Activated naive CD8-positive, alpha-beta T cell treated with anti-CD3 and anti-CD28 coated beads, Interleukin-2, amount 10 ng/mL, durations not matched to agents 7 days and 5 days (primary cell): ENCODE data around the gene AFF2. TPM values are rescaled to one million over a fixed set of nuclear protein-coding genes. Genes with fewer than 3 reads are reported as not detected.

Source experiments
- ATAC-seq: fragments of 150-1000 bp; cut with Tn5 transposase; one replicate; pipeline ENCODE4 v1.10.0; 2021; ENCODE audit warnings: low read depth, moderate library complexity
- POLR2A ChIA-PET: fragments of 350-600 bp; sonication (Branson Sonifier 250); formaldehyde crosslinking; loops from one replicate; lab custom pipeline; 2021; ENCODE audit warnings: antibody characterized with exemption; lab: Charles Lee
- DNase-seq: peaks from one replicate; pipeline ENCODE4 v3.0.0; 2021
- H3K27ac Mint-ChIP-seq: one replicate; pipeline ENCODE4 v1.8.0; 2022; ENCODE audit warnings: mild to moderate bottlenecking, mixed read lengths
- H3K27me3 Mint-ChIP-seq: one replicate; pipeline ENCODE4 v1.8.0; 2022; ENCODE audit warnings: mild to moderate bottlenecking, moderate library complexity, mixed read lengths
- H3K36me3 Mint-ChIP-seq: one replicate; pipeline ENCODE4 v1.8.0; 2021; ENCODE audit warnings: mild to moderate bottlenecking, mixed read lengths
- H3K4me1 Mint-ChIP-seq: one replicate; pipeline ENCODE4 v1.8.0; 2021; ENCODE audit warnings: mixed read lengths
- H3K4me3 Mint-ChIP-seq: one replicate; pipeline ENCODE4 v1.8.0; 2022; ENCODE audit warnings: mild to moderate bottlenecking, moderate library complexity, mixed read lengths
- H3K9me3 Mint-ChIP-seq: one replicate; pipeline ENCODE4 v1.8.0; 2021; ENCODE audit warnings: mixed read lengths
- total RNA-seq, 2 experiments: library from RNA; stranded (reverse); gene quantifications; one replicate each; pipeline ENCODE4 v1.2.3, GENCODE V29; 2021

AFF2 gene
- total RNA-seq, 2 experiments from 2014 or later = 0.42 to 0.68 TPM

DNA sequence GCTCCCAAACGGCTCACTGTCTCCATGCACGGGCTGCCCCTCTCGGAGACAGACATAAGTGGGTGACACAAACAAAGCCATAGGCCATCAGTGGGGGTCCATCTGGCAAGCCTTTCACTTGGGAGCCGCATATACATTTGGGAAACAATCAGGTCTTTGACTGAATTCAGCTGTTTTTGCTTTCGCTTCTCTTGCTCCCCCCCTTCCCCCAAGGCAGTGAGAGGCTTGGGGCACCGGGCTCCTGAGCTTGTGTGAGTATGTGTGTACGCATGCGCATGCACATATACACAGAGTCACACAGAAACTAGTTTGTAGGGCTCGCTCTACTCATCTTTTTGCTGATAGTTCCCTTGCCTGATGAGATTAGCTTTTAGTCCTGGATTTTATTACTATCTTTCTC lies 284.4 kb downstream of the AFF2 start:
- POLR2A ChIA-PET = no interaction called here
- no peaks in the 10 kb centered on the region for H3K4me1 Mint-ChIP-seq
- no peak overlapping the region for H3K4me3 Mint-ChIP-seq
- ATAC-seq (no peak), DNase-seq (no peak)
- no peaks in the 10 kb centered on the region for H3K9me3 Mint-ChIP-seq
- H3K36me3 Mint-ChIP-seq = no peaks in the 10 kb centered on the region
- no peak overlapping the region for H3K27ac Mint-ChIP-seq
- no peaks in the 10 kb centered on the region for H3K27me3 Mint-ChIP-seq

DNA sequence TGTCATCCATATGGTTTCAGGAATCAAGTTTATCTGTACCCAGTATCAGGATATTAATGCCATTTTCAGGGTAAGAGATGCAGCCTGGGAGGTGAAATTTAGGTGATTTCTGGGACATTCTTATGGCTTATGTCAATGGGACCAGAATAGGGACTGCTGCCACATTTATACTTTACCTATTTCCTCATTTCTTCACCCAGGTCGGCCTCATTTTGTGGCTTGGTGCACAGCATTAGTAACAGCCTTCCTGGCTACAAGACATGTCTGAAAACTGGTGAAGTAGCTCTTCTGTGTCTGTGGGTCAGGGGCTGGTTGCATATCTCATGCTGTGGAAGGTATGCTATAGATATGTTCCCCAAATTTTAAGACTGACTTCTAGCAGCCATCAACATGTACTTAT lies 284.8 kb downstream of the AFF2 start:
- no peaks in the 10 kb centered on the region for H3K9me3 Mint-ChIP-seq
- no peaks in the 10 kb centered on the region for H3K4me1 Mint-ChIP-seq
- no peak for ATAC-seq
- POLR2A ChIA-PET = no interaction called here
- DNase-seq = no peak
- H3K36me3 Mint-ChIP-seq = no peaks in the 10 kb centered on the region
- no peak overlapping the region for H3K4me3 Mint-ChIP-seq
- no peak overlapping the region for H3K27ac Mint-ChIP-seq
- H3K27me3 Mint-ChIP-seq = no peaks in the 10 kb centered on the region

DNA sequence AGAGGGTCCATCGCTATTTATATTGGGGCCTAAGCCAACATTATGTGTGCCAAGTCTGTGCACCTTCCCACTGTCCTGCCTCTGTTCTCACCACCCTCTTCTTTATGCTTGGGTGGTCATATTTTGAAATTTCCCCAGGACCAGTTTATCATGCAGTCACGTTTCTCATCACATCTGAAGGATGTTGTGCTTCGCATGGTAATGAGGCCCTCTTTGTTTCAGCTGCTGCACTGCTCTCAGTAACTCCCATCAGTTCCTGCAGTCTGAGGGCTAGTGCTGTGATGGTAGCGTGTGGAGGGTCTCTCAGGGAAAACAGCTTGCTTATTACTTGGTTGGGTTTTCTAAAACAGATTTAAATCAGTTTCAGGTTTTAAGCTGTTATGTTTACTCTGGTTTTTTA lies 288.0 kb downstream of the AFF2 start:
- no peak for ATAC-seq
- POLR2A ChIA-PET = no interaction called here
- DNase-seq = no peak
- Mint-ChIP-seq H3K36me3 (no peaks in the 10 kb centered on the region), H3K27me3 (no peaks in the 10 kb centered on the region), H3K9me3 (no peaks in the 10 kb centered on the region), H3K27ac (no peak overlapping the region), H3K4me3 (no peak overlapping the region), H3K4me1 (no peaks in the 10 kb centered on the region)

DNA sequence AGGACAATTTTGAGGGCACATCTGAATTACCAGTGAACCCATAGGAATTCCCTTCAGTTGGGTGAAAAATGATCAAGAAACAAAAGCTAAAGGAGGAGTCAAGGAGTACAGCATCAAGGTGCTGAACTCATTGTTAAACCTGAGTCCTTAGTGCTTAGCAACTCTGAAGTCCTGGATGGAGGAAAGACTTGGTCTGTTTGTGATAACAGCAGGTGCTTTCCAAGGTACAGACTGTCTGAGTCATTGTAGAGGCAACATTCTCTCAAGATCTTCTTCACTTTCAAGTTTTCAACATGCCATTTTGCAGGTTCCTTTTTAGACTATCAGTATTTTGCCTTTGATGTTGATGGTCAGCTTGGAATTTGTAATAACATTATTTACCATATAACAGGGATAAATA lies 293.9 kb downstream of the AFF2 start:
- Mint-ChIP-seq H3K4me1 (no peaks in the 10 kb centered on the region), H3K27ac (no peak overlapping the region), H3K36me3 (no peaks in the 10 kb centered on the region), H3K9me3 (peaks cover 1% of the 10 kb centered on the region), H3K4me3 (no peak overlapping the region), H3K27me3 (peaks cover 2% of the 10 kb centered on the region)
- DNase-seq (no peak), ATAC-seq (no peak)
- POLR2A ChIA-PET = no interaction called here

DNA sequence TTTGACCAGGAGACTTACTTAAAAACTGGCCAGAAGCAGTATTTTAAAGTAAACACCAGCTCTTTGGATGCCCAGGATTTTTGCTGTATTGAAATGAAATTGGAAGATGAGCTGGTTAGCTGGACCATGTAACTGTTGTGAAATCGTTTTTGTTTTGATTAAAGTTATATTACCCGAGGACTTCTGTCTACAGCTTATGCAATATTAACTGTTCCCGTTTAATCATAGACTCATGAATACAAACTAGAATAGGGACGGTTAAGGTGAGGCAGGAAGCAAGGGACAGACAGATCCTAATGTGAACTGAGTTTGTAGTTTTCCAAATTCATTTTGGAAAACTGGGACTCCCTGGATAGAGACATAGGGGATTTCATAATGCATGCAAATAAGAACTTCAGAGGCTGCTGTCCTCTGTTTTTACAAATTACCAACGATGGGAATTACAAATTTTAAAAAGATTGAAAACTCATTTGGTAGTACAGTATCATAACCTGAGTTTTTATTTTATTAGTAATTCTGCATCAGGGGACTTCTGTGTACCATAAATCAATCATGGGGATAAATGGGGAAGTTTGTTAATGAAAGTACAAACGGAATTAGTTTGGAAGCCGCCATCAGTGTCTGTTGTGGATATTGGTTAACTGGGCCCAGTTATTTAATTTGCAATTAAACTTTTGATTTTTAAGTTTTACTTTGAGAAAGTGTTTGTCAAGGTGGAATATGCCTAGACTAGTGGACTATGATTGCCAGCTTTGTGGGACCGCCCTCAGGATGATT lies 304.4 kb downstream of the AFF2 start:
- Mint-ChIP-seq H3K4me1 (no peaks in the 10 kb centered on the region), H3K27ac (no peak overlapping the region), H3K27me3 (no peaks in the 10 kb centered on the region), H3K36me3 (no peaks in the 10 kb centered on the region), H3K9me3 (no peaks in the 10 kb centered on the region), H3K4me3 (no peak overlapping the region)
- POLR2A ChIA-PET = no interaction called here
- DNase-seq (no peak), ATAC-seq (no peak)

DNA sequence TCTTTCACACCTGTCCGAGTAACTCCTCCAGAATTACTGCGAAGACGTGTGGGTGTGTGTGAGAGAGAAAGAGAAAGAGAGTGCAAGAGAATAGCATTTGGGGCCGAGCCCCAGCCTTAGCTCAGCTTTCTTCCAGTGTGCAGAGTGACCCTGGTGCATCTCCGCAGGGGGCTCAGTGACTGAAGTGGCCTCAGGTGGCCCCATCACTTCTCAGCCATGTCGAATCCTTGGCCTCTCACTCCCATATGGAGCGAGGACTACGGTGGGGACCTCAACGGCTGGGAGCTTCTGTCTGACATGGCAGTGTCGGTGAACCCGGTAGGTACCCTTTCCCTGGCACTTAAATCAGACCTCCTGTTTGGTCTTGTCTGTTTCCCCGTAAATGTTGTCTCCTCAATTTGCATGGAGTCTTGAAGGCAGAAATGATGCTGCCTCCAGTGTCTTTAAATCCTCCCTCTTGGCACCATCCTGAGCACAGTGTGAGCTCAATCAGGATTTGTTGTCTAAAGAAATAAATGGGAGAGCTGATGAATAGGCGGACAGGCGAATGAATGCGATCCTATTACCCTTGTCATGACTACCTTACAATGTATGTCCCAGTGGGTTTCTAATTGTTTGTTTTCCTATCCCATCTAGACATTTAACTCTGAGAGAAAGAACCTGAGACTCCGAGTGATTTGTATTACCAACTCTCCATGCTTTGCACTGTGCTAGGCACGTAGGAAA lies 305.9 kb downstream of the AFF2 start:
- Mint-ChIP-seq H3K27ac (no peak overlapping the region), H3K36me3 (no peaks in the 10 kb centered on the region), H3K27me3 (no peaks in the 10 kb centered on the region), H3K4me3 (no peak overlapping the region), H3K9me3 (no peaks in the 10 kb centered on the region), H3K4me1 (no peaks in the 10 kb centered on the region)
- ATAC-seq (no peak), DNase-seq (no peak)
- POLR2A ChIA-PET = no interaction called here

DNA sequence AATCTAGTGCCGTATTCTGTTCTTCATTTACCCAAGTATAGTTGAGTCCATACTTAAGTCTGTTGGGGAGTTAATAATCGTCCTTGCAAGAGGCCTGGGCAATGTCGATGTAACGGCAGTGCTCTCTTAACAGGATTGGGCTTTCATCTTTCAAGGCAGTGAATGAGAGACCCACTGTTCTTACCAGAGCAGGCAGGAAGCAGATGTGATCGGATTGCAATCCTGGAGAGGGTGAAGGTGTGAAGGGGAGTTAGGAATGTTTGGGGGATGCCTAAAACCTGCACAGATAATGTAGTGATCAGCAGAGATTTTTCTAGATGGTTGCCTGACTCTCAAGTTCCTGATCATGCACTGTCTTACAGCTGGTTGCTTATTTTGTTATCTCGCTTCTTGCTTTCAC lies 308.4 kb downstream of the AFF2 start:
- POLR2A ChIA-PET = no interaction called here
- DNase-seq (no peak), ATAC-seq (no peak)
- Mint-ChIP-seq H3K4me1 (no peaks in the 10 kb centered on the region), H3K27ac (no peak overlapping the region), H3K4me3 (no peak overlapping the region), H3K9me3 (no peaks in the 10 kb centered on the region), H3K27me3 (no peaks in the 10 kb centered on the region), H3K36me3 (no peaks in the 10 kb centered on the region)

DNA sequence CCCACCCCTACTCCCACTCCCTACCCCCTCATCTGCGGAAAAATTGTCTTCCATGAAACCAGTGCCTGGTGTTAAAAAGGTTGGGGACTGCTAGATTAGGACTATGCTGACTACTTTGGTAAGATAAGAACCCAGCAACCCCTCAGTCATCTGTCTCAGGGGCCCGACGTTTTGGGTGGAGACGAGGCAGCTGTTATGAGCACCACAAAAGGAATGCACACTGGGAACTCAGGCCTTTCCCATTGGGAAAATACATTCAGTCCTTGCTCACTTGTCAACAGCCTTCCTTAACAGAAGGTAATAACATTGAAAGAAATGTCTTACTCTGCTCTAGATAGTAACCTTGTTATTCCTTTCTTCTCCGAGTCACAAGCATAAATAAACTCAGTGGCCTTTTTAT lies 310.8 kb downstream of the AFF2 start:
- H3K4me3 Mint-ChIP-seq = no peak overlapping the region
- H3K27me3 Mint-ChIP-seq = no peaks in the 10 kb centered on the region
- no peaks in the 10 kb centered on the region for H3K36me3 Mint-ChIP-seq
- no peak overlapping the region for H3K27ac Mint-ChIP-seq
- ATAC-seq (no peak), DNase-seq (no peak)
- H3K9me3 Mint-ChIP-seq = peaks cover 1% of the 10 kb centered on the region
- POLR2A ChIA-PET = no interaction called here
- no peaks in the 10 kb centered on the region for H3K4me1 Mint-ChIP-seq

DNA sequence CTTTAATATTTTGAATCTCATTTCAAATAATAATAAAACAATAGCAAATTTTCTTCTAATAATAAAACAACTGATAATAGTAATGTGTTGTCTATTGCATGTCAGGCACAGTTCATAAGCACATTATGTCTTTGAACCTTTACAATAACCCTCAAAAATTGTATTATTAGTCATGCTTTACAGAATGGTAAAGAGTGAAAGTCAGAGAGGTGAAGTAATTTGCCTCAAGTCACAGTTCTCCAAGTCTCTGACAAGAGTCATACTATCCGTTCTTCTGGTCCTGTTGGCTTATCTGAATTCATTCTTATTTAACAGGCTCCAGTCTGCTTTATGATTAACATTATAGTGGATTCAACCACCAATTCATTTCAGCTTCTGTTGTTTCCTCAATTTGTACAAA lies 313.0 kb downstream of the AFF2 start:
- no peaks in the 10 kb centered on the region for H3K4me1 Mint-ChIP-seq
- no peak overlapping the region for H3K27ac Mint-ChIP-seq
- ATAC-seq (no peak), DNase-seq (no peak)
- no peaks in the 10 kb centered on the region for H3K27me3 Mint-ChIP-seq
- no peak overlapping the region for H3K4me3 Mint-ChIP-seq
- no peaks in the 10 kb centered on the region for H3K36me3 Mint-ChIP-seq
- POLR2A ChIA-PET = no interaction called here
- peaks cover 1% of the 10 kb centered on the region for H3K9me3 Mint-ChIP-seq

DNA sequence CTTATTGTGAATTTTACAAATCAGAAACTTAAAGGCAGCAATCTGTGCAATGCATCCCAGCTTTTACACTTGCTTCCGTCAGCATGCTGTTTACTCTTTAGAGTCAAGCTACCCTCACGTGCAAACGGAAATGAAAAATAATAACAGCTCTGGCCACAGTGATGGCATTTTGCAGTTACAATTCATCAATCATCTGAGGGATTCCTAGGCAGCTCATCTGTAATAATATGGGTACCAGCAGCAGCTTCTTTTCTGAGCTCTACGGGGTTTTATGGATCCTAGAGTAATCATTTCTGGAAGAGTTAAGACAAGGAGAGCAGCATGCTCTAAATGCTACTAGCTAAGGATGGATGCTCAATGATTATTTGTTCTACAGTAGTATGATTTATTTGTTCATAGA lies 313.6 kb downstream of the AFF2 start:
- no peak for ATAC-seq
- H3K27ac Mint-ChIP-seq = no peak overlapping the region
- H3K36me3 Mint-ChIP-seq = no peaks in the 10 kb centered on the region
- POLR2A ChIA-PET = no interaction called here
- no peaks in the 10 kb centered on the region for H3K27me3 Mint-ChIP-seq
- DNase-seq = no peak
- H3K4me1 Mint-ChIP-seq = no peaks in the 10 kb centered on the region
- no peak overlapping the region for H3K4me3 Mint-ChIP-seq
- H3K9me3 Mint-ChIP-seq = peaks cover 2% of the 10 kb centered on the region

DNA sequence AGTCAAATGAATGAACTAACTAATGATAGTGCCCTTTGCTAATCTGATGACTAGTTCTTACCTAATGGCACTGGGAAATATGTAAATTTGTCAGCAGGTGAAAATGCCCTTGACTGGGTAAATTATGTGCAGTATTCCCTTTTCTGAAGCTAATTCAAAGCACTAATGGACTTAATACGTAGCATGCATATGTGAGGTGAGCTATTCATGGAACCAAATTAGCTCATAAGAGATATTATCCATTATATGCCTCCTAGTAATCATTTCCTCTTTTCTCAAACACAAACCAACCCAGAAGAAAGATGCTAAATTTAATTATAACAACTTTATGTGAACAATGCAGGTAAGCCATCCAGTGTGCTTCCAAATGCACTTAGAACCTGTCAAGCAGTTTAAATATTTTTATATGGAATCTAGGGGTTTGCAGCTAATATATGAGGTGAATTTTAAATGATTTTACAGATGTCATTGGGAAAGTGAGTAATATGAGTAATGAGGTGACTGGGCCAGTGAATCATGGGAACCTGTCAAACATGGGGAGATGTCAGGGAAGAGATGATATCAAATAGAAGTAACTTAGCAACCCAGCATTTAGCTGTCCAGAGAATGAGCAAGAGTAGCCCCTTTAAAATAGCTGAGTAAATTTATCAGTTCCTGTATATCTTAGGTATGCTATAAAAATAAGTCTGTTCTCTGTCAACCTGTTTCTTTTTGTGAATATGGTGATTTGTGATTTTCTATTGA lies 315.0 kb downstream of the AFF2 start:
- no peaks in the 10 kb centered on the region for H3K4me1 Mint-ChIP-seq
- peaks cover 2% of the 10 kb centered on the region for H3K9me3 Mint-ChIP-seq
- DNase-seq (no peak), ATAC-seq (no peak)
- no peak overlapping the region for H3K27ac Mint-ChIP-seq
- POLR2A ChIA-PET = no interaction called here
- H3K4me3 Mint-ChIP-seq = no peak overlapping the region
- H3K27me3 Mint-ChIP-seq = no peaks in the 10 kb centered on the region
- no peaks in the 10 kb centered on the region for H3K36me3 Mint-ChIP-seq

DNA sequence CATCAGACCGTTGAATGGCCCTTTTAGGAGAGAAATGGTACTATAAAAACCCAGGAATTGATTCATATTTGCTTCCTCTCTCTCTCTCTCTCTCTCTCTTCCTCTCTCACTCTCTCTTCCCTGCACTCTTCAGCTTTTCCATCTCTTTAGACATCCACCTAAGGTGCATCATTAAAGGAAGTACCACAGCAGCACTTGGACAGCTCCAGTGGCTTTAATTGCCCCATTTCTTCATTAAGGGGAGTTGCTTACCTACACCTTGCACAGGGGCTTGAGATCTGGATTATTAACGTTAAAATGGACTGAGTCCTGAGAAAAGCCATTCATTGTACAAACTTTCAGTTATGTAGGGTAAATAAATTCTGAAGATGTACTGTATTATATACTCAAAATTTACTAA lies 323.6 kb downstream of the AFF2 start:
- no peak for DNase-seq
- Mint-ChIP-seq H3K4me3 (no peak overlapping the region), H3K9me3 (no peaks in the 10 kb centered on the region), H3K27ac (no peak overlapping the region), H3K4me1 (no peaks in the 10 kb centered on the region), H3K27me3 (no peaks in the 10 kb centered on the region), H3K36me3 (no peaks in the 10 kb centered on the region)
- ATAC-seq = no peak
- POLR2A ChIA-PET = no interaction called here

DNA sequence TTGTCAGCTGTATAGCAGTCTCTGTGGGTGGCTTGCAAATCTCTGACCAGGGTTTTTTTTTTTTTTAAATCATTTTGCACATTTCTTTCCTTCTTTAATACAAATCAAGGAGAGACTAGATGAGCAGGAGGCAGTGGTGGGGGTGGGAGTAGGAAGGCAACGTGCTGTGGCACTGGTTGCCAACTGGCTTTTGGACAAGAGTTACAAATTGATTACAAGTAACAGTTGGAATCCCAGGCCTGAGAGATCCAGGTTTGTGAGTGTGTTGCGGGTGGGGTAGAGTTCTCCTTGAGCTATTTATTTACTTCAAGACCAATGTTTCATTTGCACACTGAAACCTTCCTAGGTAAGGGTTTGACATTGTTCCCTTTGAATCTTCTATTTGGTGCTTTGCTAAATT lies 325.3 kb downstream of the AFF2 start:
- H3K36me3 Mint-ChIP-seq = no peaks in the 10 kb centered on the region
- POLR2A ChIA-PET = no interaction called here

DNA sequence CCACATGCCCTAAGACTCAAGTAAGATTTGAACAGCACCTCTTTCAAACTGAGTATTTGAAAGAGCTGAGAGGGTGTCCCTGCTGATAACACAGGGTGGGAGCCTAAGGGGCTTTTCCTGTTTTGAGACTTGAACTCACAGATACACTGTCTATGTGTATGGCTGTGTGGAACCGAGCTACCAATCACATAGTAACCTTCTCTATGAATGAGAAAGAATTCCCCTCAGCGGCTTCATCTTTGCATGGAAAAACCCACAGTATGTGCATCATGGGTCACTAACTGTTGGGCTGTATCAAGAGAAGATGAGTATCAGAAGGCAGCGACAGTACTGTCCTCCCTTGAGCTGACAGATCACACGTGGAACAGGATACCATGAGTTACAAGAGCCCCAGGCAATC lies 336.3 kb downstream of the AFF2 start:
- Mint-ChIP-seq H3K27me3 (no peaks in the 10 kb centered on the region), H3K4me1 (no peaks in the 10 kb centered on the region), H3K27ac (no peak overlapping the region), H3K36me3 (no peaks in the 10 kb centered on the region), H3K4me3 (no peak overlapping the region), H3K9me3 (no peaks in the 10 kb centered on the region)
- POLR2A ChIA-PET = no interaction called here
- ATAC-seq (no peak), DNase-seq (no peak)

More for the DNA sequence above, 325.3 kb downstream of the AFF2 start:
- Mint-ChIP-seq H3K27ac (no peak overlapping the region), H3K27me3 (no peaks in the 10 kb centered on the region), H3K4me1 (no peaks in the 10 kb centered on the region), H3K9me3 (no peaks in the 10 kb centered on the region), H3K4me3 (no peak overlapping the region)
- no peak for DNase-seq
- ATAC-seq = no peak
